Thyroid gland (tissue), 4 donors: ENCODE measurements around the gene FBLN1.

Experiments
- CTCF ChIP-seq, 6 experiments: fragments of 200-600 bp in 3 of 6; fragments of 450-650 bp in 3 of 6; sonication (generic) in 3 of 6; IDR thresholded peaks; one replicate each; pipeline ENCODE4 v1.5.1; 2016 to 2019; ENCODE audit warnings: antibody characterized with exemption in 6 of 6, mild to moderate bottlenecking in 2 of 6, inconsistent platforms in 1 of 6, moderate library complexity in 1 of 6
- POLR2A ChIP-seq, 2 donors: fragments of 450-650 bp; IDR thresholded peaks; one replicate each; pipeline ENCODE4 v1.6.1; 2017; ENCODE audit warnings: antibody characterized with exemption in 2 of 2, mild to moderate bottlenecking in 2 of 2, moderate library complexity in 1 of 2

GRCh38 chr22:45550416-45550815 is 47.7 kb downstream of the FBLN1 start:
- TF ChIP-seq CTCF (IDR thresholded peaks at IDR 0.05) (no peak), POLR2A (IDR thresholded peaks at IDR 0.05) (no peak)
